AG08395 (cell line): ENCODE data around the gene EPHA7.

ENCODE experiments used
- DNase-seq: peaks from one replicate; pipeline ENCODE4 v3.0.0; 2012; ENCODE audit warnings: mixed read lengths, low spot score

The EPHA7 gene

DNA sequence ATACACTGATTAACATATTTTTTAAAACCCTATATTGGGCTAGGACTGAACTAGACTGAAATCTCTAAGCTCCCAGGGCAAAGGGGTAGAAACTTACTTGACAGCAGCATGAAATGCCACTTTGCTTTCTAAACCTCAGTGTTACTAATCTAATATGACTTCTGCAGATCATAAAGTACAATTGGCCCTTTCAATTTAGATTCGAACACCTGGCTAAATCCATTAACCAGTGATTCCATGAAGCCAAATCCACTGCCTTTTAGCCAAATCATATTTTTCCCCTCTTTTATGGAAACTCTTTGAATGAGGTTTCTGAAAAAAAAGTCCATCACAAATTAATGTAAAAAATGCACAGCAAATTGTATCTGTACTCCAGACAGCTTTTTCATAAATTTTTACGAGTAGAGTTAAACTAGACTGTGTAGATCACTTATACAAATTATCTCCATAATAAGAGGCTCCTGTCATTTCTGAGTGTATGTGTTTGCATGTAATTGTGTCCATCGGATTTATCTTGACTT is 25.7 kb downstream of the EPHA7 start:
- DNase-seq = no peak

DNA sequence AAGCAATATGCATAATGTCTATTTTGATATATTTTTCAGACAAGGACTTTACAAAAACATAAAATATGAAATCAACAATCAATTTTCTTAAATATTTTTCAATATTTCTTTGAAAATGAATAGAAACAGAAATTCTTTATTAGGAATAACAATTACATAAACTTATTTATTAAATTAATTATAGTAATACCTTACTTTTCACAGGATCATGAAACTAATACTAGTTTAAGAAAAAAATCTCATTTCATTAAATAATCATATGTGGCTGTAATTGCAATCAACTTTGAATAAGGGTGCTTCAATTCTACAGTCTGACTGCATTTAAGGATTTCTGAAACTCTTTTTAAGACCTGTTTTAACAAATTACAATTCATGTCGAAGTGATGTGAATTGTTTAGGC is 26.6 kb downstream of the EPHA7 start:
- no peak for DNase-seq

DNA sequence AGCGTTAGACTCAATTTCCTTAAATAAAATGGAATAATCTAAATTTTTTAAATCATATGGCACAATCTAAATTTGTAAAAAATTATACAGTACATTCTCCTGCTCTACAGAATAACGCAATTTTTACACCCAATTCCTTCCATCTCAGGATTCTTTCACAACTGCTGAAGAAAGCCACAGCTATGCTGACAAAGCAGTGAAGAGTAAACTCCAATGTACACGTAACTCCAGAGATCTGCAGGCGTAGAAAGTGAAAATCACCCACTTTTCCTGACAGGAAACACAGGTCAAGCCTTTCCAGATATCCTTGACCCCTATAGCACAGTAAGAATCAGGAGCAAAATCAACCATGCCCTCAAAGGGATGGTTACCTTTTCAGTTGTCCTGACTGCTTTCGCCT is 27.4 kb downstream of the EPHA7 start:
- DNase-seq = no peak

DNA sequence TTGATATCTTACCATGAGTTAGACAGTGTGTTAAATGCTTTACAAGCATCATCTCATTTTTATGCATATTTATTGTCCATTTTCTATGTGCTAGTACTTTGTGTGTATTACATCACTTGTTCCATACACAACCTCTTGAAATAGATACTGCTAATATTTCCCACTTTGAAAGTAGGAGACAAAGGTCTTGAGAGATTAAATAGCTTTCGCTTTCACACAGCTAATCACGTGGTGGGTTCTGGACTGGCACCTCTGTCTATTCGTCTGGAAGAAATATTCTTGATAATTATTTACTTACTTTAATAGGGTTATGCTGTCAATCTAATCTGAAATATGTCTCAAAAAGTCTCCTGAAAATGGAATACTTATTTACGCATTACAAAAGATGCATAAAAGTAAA is 30.2 kb downstream of the EPHA7 start:
- DNase-seq = no peak

DNA sequence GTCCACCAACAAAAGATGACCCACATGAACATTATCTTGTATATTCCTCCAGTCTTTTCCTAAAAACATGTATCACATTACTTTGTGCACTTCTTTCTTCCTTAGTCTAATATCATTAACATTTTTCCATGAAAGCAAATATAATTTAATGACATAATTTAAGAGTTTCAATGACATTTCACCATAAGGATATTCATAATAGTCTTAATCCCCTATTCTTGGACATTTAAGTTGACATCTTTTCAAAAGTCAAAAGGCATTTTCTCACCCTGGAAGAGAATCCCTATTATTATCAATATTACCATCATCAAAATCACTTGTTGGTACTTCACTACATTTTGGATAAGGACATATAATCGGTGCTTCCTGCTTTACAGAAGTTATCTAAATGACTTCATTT is 31.3 kb downstream of the EPHA7 start:
- DNase-seq = no peak

DNA sequence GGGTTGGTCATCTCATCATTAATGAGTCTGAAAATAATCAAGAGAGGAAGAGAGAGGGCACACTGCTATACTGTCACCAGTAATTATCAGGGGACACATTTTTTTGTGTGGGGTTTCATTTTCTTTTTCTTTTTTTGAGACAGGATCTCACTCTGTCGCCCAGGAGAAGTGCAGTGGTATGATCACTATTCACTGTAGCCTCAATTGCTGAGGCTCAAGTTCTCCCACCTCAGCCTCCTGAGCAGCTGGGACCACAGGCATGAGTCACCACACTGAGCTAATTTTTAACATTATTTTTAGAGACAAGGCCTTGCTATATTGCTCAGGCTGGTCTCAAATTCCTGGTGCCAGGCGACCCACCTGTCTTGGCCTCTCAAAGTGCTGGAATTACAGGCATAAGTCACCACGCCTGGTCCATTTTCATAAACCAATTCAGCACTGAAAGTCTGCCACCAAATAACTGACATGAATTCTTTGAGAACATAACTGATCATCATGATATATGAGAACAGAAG is 43.3 kb downstream of the EPHA7 start:
- no peak for DNase-seq

DNA sequence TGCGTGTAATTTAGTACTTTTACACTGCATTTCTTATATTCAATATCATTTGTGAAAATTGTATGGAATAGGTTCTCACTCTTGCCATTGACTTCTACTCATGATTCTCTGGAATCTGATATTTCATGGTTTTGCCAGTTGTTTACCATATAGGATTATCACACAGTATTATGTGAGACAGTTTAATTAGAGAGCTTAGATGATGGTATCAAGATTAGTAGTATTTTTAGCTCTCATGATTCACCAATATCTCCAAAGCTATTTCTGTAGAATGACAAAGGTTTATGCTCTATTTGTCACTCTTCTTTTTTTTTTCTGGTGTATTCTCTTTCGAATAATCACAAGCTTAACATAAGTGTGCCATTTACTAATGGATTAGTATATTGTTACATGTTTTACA is 45.9 kb downstream of the EPHA7 start:
- no peak for DNase-seq

DNA sequence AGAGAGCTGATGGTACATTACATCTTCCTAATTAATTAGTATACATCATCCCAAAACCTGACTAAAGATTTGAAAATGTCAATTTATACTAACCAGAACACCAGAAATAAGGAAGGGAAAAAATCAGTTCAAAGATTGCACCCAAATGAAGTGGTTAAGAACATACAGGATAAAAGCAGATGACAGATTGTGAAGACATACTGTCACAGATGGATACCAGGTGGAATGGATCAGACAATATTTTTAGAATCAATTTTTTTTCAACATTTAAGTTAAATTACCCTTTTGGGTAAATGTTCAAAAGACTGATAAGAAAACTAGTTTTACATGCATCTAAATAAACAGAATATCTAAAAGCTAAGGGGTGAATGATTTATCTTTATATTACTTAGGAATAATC is 47.6 kb downstream of the EPHA7 start:
- DNase-seq = no peak

DNA sequence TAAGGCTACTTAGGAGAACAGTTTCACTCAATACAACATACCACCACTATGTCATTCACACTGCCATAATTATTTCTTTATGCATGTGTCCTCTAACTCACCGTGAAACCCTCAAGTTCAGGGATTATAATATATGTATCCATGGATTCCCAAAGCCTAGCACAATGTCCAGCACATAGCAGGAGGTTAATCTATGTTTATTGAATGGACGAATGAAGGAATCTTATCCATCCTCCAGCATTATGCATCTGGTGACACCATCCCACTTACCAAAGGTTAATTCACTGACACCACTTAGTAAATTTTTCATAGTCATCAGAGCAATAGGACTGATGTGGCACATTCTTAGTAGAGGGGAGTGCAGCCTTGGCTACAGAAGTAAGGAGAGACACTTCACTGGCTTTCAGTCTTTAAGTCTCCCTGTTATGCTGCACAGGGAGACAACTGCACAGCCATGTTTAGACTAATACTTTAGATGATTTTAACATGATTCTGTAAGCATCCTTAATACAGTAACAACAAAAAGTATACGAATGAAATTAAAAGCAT is 49.7 kb downstream of the EPHA7 start:
- no peak for DNase-seq

DNA sequence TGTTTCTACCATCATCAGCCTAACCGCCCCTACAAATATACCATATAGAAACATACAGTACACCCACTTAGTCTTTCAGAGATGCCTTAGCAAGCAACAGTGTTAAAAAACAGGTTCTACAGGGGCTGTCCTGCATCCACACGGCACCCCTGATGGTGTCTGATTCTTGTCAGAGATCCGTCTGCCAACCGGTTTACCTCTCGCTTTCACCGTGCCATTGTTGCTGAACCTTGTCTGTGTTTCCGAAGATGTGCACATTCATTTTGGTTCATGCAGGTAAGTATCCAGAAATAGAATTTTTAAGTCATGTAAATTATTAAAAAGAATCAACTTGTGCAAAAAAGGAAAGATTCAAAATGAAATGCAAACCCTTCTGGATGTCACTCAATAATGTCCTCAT is 52.9 kb downstream of the EPHA7 start:
- DNase-seq = no peak

DNA sequence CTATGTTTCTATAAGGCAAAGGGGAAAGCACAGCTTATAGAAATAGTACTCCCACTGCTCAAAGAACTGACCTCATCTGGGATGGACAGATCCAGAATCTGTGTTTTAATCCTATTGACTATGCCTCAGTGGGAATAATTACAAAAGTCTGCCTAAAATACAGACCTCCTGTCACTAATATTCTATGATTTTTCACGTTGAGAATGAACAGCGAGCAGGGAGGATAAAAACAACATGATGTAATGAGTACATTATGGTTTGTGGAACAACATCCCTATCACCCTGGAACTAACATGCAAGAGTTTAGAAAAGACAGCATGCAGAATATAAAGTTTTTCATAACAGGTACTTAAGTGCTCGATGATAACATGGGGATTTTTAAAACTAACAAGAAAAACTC is 53.9 kb downstream of the EPHA7 start:
- DNase-seq = no peak

DNA sequence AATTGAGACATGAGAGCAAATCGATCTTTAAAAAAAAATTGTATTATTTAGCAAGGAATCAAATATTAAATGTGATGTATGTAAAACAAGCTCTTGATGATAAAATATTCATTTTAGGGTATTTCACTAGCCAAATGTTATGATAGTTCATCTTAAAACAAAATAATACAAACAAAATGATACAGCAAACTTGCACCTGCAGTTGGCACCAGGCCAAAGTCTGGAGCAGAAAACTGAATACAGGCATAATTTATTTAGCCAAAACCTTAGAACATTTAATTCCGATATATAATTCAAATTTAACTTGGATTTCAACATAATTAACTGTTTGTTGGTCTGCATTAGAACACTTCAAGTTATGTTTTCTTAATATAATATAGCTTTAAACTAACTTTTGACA is 60.9 kb downstream of the EPHA7 start:
- DNase-seq = no peak

DNA sequence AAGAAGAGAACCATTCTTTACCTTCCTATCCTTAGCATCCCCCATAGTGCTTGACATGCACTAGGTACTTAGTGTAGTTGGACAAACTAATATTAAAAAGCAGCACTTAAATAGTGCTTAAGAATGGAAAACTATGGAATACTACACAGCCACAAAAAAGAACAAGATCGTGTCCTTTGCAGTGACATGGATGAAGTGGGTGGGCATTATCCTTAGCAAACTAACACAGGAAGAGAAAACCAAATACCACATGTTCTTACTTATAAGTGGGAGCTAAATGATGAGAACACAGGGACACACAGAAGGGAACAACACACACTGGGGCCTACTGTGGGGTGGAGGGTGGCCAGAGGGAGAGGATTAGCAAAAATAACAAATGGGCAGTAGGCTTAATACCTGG is 66.8 kb downstream of the EPHA7 start:
- DNase-seq = no peak

DNA sequence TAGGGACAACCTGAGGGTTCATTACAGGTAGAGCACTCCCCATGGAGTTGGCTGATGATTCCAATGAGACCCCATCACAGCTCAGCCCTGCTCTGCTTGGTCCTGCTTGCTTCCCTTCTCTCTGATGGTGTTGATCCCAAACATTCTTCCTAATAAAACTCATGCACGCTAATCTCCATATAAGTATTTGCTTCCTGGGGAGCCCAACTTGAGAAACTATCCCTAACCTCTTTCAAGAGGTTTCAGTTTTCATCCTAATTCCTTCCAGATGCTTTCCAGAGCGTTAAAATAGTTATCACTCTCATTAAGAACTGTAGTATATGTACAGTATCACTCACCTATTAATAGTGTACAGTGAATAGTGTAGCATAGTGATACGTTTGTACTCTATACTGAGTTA is 68.1 kb downstream of the EPHA7 start:
- DNase-seq = no peak

DNA sequence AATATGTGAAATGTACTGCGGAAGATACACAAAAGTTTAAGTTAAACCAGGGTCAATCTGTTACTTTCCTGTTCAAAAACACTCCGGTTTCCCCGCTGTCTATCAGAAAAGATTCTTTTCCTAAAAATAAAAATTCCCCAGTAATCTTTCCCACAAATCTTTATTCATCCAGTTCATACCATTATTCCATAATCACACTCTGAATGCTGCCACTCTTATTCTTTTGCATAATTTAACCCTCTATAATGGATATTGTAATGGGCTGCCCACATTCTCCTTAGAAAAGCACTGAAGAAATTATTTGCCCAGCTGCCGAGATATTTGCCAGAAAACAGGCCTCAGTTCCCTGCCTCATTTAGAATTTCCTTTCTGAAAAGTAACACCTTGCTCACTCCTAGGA is 68.6 kb downstream of the EPHA7 start:
- DNase-seq = no peak

DNA sequence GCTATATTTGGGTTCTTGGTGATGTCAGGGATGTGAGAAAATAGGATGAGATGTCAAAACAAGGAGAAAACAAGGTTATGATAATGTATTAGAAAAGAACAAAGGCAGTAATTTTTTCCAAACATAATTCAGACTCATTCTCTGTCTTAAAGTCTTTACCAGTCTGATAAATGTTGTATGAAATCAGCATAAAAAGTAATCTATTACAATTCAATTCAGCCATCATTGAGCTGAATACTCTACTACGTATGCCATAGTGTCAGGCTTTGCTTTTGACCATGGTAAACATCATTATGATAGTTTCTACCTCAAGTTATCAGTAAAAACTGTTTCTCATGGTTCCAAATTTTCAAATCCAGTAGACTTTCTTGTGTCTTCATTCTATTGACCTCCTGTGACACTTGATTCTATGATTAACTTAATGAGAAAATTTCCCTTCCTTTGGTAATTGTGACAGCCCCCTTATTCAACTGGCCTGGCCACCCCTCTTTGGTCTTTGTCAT is 75.0 kb downstream of the EPHA7 start:
- no peak for DNase-seq

DNA sequence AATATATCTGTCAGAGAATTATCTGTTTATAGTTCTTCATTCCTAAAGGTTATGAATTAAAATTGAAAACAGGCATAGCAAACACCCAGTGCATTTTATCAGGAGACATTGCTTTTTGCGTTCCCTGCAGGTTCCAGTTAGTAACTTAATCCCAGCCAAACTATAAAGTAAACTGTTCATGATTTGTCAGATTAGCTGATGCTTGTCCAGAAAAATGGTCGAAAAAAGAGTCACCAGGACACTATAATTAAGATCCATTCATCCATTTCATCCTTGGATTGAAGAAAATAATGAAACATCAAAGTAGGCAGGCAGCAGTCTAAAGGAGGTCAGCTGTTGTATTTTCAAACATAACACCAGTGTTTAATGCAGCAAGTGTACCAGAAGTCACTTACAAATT is 75.9 kb downstream of the EPHA7 start:
- DNase-seq = no peak

DNA sequence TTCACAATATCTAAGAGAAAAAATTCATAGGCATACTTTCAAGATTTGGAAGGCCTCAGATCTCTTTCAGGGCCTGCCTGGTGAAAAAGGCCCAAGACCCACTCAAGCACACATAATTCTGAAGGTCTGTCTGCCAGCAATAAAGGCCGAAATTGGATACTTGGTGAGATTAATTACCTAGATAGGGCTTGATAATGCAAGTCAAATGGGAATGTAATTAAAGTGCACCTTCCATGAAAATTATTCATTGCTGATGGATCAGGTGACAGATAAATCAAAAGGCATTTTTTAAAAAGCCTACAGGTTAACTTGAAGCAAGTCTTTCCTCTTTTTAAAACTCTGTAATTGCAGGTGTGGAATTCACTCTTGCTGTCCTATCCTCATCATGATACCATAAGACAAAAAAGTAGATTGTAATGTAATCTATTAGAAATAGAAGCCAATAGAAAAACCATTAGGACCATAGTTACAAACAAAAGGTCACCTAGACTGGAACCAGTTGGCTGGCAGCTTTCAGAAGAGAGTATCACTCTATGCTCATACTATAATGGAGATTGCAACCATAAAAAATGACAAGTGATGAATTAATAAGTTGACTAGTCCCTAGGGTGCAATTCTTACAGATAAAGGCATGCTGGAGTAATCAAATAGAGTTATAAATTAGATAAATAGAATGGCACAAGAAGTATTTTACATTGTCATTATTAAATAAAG is 77.3 kb downstream of the EPHA7 start:
- no peak for DNase-seq

DNA sequence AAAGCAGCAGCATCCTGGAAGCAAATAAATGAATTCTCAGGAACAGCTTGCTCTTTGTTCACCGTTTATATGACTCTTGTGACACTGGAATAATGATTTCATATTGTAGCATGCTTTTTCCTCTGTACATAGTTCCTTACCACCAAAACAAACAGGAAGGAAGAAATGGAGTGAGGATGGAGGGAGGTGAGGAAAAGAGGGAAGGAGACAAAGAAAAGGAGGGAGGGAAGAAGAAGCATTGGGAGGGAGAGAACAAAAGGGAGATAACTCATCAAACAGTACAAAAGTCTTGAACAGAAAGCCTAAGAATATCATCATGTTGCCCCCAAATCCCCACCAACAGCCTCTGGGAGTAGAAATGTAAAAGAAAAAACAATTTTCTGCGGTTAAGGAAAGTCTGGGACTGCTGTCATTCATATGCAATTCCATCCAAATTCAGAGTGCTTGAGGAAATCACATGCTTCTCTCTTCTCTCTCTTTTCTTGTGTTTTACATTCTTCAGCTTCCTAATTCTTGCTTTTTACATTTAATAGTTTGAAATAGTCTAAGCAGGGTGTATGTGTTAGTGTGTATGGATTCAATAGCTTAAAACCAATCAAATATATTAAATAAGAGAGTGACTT is 81.5 kb downstream of the EPHA7 start:
- no peak for DNase-seq

DNA sequence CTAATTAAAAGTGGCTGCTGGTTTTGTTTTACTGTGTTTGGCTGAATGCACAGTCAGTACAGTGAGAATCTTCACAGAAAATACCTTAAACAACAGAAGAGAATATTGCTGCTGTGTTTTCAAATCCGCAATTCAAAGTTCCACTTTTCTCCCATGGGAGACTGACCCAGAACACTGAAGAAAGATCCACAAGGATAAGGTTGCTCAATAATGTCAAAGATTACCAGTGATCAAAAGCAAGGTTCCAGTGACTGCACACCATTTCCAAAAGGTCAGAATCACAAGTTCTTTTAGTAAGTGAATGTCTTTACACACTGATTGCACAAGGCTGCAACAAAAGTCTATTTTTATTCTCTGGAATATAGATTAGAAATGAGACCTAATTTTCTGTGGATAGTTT is 82.3 kb downstream of the EPHA7 start:
- DNase-seq = no peak

DNA sequence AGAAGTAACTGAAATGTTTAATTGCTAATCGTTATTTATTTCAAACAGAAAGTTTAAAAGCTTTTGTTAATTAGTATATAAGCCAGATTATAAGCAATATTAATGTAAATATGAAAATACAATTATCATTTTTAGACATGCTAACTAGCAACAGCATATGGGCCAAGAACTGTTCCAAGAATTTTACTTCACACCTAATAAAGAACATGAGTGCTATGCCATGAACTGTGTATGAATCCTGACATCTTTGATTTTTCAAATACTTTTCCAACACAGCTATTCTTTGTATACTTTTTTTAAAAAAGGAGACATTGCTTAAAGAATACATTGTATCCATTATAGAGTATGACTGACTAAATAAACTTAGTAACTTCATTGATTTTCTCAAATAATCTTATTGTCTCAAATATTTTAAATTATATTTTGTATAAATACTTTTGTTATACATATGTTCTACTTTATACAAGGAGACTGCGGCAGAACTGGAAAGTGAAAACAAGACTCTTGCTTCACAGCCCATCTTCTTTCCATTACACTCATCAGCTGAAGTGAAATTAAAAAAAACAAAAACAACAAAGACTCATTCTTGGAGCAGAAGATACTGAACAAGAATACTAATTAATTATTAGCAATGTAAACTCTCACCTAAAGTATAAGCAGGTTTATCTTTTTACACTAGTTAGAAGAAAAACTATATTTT is 89.9 kb downstream of the EPHA7 start:
- DNase-seq = no peak

DNA sequence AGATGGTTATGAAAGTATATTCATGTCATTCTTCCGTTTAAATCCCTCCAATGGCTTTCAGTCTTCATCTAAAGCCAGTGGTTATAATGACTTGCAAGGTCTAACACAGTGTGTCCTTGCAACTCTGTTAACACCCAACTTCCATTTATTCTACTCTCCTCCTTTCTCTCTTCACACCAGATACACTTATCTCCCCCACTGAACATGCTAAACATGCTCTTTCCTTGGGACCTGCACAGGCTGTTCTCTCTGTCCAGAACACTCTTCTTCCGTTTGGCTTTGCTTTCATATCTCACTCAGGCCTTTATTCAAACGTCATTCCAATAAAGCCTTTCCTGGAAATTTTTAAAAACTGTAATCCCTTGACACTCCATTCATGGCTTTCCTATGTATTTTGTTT is 91.5 kb downstream of the EPHA7 start:
- DNase-seq = no peak

DNA sequence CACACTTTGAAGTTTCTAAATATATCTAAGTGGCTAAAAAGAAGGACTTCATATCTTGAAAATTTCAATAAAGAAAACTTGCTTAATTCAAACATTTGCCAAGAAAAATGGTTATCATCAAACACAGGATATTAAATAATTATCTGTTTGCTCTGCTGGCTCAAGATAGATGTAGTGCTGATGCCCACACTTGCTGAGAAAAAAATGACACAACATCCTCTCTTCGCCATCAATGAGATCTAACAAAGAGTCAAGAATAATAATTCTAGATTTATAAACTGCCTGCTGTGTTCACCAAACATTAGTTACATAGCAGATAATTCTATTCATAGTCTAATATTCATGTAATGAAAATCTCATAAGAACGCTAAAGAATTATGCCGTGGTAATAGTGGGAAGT is 93.6 kb downstream of the EPHA7 start:
- no peak for DNase-seq
